NCI-H2227 (cell line): ENCODE measurements around the gene NMNAT1.
"Not testable (repeated sequence)": the region's sequence is repeated elsewhere in the genome, so short reads cannot be mapped to it uniquely, and the experiment has no call there.

Source experiments
- DNase-seq: peaks from one replicate; lab custom pipeline; 2025; ENCODE audit not compliant: unreplicated experiment; lab: John Stamatoyannopoulos, UW

Gene NMNAT1

DNA sequence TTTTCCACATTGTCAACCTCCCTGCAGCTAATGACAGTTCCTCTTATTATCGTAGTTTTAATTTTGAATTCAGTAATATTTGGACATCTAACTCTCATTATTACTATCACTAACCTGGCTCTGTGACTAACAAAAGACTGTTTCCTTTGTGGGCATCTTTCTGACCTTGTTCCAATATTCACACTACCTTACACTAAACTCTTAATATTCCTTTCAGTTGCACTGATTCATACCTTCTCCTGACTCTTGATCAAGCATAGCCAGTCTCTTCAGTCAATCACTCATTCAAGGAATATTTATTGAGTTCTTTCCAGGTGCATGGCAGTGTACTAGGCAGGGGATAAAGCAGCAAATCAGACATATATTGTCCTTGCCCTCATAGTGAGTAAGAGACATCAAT lies 25.4 kb upstream of the NMNAT1 start:
- no peak for DNase-seq

DNA sequence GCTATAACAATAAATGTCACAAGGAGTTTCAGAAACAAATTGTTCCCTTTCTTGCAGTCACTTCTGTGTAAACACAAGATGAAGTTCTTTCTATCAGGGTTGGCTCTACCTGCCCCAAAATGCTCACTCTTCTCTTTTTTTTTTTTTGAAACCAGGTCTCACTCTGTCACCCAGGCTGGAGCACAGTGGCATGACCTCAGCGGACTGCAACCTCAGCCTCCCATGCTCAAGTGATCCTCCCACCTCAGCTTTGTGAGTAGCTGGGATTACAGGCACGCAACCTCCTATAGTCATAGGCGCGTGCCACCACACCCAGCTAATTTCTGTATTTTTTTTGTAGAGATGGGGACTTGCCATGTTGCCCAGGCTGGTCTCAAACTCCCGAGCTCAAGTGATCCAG lies 22.7 kb upstream of the NMNAT1 start:
- no peak for DNase-seq

DNA sequence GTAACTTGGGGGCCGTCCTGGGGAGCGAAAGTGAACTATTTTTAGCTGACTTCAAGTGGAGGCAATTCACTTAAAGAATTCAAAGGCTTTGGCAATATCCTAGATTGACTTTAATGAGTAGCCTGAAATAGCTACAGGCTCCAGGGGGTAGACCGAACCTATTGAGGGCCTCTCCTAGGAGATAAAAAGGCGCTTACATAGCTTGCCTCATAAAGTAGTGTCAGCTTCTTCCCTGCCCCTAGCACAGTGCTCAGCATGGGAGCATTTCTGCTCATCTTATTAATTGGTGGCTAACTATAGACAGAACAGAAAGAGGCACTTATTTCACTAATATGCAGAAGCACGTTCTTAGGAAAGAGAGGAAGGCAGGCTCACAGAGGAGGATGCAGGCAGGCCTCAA lies 20.9 kb upstream of the NMNAT1 start:
- peak; percentile 74 for DNase-seq

DNA sequence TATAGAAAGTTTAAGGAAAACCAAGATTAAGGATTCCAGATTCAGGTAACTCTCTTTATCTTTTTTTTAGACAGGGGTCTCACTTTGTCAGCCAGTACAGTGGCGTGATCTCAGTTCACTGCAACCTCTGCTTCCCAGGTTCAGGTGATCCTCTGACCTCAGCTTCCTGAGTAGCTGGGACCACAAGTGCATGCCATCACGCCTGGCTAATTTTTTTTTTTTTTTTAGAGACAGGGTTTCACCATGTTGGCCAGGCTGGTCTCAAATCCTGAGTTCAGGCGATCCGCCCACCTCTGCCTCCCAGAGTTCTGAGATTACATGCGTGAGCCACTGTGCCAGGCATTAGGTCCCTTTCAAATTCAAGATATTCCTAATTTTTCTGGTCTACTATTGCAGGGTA lies 16.0 kb upstream of the NMNAT1 start:
- no peak for DNase-seq

DNA sequence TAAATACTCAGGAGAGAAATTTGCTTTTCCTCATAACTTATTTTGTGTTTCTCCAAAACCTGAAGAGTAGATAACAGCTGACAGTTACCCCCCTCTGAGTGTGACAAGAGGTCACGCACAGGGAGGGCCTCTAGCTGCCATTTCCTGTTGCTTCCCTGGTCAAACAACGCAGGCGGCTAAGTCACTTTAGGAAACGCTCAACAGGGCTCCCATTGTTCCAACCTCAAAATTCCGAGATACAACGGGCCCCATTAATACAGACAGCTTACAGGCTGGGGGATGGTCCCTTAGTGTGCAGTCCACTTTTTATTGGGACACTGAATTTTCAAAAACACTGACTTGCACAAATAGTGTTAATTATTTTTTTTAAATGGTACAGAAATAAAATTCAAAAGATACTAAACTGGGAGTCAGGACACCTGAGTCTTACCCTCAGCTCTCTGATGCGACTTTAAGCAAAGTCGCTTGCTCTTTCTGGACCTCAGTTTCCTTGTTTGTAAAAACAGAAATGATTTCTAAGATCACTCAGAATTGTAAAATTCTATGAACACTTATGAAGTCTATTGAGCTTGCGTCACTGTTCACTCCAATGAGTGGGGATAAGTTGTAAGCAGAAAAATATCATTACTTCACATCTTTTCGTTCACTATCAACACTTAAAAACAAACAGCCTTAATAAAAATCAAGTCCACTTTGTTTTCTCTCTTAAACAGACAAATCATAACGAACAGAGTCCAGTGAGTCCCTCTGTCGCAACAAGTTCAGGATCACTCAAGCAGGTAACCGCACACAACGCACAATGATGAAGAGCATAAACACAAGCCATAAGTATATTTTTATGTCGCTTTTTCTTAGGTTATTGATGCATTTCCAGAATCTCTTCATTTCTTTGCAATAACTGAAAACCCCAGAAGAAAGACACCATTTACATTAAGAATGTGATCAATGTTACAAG lies 13.6 kb upstream of the NMNAT1 start:
- no peak for DNase-seq

DNA sequence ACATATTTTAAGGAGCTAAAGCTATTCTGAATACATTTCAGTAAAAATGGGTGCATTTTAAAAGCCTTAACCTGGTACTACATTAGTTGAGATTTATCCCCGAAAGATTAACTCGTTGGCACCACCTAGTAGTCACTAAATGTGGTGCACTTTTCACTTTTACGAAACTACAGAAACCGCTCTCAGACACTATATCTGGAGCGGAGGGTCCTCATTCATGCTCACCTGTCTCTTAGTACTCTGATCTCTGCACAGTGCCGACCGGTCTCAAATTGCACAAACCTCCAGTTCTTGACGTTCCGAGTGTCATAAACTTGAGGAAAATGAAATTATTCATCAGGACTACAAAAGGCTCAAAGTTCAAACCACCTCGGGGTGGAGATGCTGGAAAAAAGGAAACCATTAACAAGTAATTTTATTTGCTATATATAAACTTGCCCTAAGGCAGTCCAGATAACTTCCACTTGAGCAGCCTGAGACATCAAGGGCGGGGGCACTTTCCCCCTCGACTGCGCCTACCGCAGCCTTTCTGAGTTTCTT lies 806 bp upstream of the NMNAT1 start:
- DNase-seq = peak; percentile 68

DNA sequence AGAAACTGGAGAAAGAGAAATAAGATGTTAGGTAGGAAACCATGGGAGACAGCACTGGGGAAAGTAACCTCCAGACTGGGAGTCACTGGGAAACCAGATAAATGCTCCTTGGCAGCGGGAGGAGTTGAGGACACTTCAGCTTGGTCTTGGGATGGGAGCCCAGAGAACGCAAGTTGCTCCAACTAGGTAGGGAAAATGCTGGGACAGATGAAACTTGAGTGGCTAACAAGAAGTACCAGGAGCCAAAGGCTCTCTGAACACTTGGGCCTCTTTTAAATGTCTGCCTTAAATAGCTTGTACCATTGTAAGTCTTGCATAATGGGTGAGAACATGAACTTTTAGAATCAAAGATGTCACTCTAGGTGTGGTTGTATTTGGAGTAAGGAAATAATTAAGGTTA lies 3.0 kb downstream of the NMNAT1 start:
- no peak for DNase-seq

DNA sequence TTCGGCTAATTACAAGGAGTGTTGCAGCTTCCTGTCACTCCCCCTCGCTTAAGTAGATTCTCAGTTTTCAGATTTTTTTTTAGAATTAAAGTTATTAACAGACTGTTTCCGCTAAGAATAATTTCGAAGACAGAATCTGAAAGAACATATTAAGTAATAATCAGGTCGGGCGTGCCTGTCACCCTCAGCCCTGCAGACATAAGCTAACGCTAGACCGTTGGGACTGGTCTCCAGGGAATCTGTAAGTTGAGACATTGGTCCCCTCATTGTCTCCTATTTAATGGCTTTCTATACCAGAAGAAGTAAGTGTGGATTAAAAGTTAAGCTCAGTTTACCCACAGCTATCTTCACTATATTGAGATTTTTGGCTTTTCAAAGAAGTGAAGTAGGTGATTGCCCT lies 14.5 kb downstream of the NMNAT1 start:
- no peak for DNase-seq

DNA sequence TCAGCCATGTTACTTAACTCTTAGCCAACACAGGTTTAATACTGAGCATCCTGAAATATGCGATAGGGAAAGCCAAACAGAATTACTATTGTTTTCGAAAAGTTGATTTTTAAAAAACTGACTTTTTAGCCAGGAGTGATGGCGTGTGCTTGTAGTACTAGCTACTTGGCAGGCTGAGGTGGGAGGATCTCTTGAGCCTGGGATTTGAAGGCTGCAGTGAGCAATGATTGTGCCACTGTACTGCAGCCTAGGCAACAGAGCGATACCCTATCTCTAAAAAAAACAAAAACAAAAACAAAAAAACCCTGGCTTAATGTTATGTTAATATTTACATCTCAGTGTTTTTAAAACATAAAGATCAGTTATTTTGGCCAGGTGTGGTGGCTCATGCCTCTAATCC lies 16.7 kb downstream of the NMNAT1 start:
- DNase-seq = no peak

DNA sequence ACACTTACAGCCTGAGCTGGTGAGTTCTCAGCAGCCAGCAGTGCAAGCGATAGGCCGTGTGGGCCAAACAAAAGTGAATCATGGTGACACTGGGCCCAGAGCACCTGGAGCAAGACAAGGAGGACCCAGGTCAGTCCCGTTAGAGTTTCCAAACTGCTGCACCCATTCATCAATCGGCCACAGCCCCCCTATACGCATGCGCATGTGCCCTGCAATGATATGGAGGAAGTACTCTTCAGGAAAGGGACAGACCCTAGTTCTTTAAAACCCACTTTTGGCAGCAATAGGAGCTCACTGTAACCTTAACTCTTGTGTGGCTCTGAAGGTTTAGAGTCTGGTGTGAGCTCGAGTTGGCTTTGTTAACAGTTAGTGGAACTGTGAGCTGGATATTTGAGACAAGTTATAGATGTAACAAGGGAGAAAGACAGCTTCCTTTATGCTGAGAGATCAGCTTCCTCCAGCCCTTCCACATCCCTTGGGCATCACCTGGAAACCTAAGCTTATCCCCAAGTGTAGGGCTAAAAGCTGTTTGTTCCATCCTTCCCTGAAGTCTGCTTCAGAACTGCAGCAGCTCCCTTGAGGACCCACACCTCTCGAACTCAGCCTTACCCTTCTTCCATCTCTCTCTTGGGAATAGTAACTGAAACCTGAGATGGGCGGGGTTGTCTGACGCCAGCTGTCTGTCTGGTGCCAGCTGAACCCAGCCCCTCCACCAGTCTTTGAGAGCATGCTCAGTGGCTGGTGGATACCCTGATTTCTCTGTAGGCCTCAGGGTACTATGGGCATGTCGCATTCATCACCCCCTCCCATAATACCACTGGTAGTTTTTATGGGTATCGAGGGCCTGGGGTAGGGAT lies 17.7 kb downstream of the NMNAT1 start:
- DNase-seq = peak; percentile 54

DNA sequence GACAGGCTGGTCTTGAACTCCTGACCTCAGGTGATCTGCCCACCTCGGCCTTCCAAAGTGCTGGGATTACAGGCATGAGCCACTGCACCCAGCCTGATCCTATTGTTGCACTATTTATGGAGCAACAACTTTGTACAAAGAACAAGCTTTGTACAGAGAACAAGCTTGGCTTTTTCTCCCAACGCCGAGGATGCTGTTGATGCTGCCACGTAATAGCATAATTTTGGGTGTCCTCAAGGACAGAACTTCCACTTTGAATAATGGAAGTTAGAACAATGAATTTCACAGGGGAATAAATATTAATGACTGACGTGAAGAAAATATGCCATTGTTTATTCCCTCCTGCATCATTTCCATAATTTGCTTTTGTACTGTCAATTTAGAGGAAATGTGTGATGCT lies 41.0 kb downstream of the NMNAT1 start:
- no peak for DNase-seq

DNA sequence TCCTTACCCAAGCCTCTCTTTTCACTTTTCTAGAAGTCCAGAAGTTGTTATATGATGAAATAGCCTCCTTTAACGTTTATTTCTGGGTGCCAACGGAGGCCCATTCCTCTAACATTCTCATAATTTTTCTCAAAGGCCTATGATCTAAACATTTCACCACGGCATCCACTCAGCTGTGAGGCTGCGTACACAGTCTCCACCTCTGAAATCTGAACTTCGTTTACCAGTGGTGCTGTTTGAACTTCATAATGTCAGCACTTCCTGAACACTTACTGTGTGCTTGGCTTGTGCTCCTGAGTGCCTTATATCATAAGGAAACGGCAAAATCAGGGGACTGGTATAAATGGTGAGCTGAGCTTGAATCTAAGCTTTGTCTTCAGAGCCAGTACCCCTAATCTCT lies 41.7 kb downstream of the NMNAT1 start:
- DNase-seq = no peak

DNA sequence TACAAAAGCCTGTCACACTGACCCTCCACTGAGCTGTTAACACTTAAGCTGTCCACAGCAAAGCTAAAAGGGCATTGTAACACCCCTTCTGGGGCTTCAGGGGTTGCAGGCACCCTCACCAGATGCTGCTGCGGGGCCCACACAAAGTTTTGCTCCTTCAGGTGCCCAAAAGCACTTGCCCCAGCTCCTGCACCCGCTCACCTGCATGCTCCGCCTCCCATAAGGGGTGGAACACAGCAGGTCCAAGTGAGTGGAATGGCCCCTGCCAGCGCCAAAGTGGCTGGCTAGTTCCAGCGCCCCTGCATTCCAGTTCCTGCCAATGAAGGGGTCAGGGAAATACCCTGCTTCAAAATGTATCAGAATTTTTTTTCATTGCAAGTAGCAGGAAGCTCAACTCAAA lies 46.5 kb downstream of the NMNAT1 start:
- no peak for DNase-seq

DNA sequence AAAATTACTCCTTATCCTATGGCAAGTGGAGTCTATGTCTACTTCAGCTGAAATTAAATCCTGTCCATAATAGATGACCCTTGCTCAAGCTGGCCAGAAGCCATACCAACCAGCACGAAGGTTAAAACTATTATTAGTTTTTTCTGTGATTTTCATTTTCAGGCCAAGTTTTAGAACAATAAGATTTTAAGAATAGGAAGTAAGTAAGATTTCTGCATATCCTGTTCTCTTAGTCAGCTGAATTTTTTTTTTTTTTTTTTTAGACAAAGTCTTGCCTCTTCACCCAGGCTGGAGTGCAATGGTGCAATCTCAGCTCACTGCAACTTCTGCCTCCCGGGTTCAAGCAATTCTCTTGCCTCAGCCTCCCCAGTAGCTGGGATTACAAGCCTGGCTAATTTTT lies 47.7 kb downstream of the NMNAT1 start:
- DNase-seq = no peak

DNA sequence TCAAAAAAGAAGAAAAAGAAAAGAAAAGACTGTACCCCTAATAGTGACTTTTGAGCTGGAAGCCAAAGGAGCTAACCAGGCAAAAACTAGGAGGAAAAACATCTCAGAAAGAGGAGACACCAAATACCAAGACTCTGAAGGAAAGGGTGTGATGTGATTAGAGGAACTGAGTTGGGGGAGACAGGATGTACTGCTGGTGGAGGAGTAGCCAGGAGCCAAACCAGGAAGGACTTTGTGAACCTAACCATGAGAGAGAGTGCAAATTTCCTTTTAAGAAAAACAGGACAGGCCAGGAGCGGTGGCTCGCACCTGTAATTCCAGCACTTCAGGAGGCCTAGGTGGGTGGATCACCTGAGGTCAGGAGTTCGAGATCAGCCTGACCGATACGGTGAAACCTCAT lies 49.6 kb downstream of the NMNAT1 start:
- no peak for DNase-seq

DNA sequence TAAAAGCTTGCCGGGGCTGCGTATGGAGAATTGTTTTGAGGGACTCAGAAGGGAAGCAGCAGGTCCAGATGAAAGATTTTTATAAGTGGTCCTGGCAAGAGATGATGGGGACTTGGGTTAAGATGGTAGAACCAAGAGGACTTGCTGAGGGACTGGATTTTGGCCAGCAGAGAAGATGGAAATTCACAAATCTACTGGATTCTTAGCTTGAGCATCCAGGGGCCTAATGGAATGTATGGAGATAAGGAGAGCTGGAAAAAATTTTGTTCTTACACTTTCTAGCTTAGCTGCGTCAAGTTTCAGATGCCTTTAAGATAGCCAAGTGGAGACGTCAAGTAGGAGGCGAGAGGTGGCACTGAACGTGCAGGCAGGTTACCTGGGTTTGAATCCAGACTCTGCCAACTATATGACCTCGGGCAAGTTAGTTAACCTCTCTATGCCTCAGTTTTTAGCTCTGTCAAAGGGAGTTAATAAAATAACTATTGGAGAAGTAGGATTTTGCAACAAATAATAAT lies 50.3 kb downstream of the NMNAT1 start:
- DNase-seq = no peak

DNA sequence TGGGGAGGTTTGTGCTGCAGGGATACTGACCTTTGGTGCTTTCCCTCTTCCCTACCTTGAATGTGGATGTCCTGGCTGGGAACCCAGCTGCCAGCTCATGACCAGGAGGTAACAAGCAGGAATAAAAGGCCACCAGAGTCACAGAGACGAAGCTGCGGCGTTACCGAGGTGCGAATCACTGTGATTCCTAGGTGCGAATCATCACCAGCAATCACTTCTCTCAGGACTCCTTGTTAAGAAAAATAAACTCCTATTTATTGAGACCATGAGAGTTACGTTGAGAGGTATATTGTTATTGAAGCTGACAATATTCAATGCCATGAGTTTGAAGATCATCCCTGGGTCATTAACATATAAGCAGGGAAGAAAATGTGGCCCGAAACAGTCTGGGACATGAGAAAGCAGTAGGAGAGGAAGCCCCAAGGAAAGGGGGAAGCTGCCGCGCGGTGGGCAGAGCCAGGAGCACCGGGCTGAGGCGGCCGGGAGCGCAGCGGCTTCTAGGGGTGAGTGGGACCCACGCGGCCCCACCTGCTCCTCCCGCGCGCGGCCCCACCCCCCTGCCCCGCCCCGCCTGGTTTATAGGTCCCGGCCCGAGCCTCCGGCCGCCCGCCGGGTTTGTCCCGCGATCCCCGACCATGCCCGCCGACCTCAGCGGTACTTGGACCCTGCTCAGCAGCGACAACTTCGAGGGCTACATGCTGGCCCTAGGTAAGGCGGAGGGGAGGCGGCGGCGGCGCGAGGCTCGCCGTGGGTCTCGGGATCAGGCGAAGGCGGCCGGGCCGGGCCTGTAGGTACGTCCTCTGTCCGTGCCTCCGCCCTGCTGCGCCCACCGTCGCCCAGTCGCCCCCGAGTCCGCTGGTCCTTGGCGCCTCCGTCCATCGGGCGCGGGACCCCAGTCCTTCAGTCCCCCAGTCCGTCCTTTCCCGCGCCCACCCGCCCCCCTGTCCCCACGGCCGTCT lies 53.6 kb downstream of the NMNAT1 start, which contains the start of gene RBP7:
Gene RBP7, plus strand, starts transcription at position 605 of the 959 bp plus-strand sequence. Its CDS starts 31 bp downstream, at position 636.
- peak; percentile 47 for DNase-seq

DNA sequence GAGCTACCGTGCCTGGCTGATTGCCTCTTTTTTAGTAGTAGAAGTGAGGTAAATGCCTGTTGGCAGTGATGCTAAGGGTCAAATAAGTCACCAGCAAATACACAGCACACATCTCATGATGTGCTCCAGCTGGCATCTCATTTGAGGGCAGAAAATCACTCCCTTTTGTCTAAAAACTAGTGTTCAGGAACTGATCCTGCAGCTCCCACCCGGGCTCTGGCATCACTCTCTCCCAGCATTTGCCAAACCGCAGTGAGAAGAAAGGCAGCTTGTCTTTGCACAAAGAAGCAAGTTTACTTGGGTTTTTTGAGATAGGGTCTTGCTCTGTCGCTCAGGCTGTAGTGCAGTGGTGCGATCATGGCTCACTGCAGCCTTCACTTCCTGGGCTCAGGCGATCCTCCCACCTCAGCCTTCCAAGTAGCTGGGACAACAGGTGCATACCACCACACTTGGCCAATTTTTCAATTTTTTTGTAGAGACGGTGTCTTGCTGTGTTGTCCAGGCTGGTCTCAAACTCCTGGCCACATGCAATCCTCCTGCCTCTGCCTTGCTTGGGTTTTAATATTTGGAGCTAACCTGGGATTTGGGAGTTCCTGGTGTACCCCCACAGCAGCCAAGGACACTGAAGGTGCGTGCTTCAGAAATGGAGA lies 57.9 kb downstream of the NMNAT1 start:
- DNase-seq = no peak

DNA sequence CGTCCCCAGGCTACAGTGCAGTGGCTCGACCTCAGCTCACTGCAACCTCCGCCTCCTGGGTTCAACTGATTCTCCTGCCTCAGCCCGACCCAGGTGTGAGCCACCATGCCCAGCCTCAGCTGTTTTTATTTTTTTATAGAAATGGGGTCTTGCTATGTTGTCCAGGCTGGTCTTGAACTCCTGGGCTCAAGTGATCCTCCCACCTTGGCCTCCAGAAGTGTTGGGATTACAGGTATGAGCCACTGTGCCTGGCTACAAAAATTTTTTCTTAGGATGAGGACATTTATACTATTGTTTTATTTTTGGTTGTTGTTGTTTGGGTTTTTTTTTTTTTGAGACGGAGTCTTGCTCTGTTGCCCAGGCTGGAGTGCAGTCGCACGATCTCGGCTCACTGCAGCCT lies 62.0 kb downstream of the NMNAT1 start:
- not testable (repeated sequence) for DNase-seq

DNA sequence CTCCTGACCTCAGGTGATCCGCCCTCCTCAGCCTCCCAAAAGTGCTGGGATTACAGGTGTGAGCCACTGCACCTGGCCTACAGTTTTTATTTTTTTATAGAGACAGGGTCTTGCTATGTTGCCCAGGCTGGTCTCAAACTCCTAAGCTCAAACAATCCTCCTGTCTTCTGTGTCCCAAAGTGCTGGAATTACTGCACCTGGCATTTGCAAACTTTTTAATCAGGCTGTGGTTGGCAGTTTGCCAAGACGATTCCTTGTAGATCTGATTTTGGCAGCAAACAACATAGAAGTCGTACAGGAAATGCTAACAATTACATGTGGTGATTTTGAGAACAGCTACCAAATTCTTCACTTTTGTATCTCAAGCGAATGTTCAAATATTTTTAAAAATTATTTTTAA lies 63.9 kb downstream of the NMNAT1 start:
- no peak for DNase-seq
